Activated B cell treated with CpG ODN at 0.5 μM for 24 hours (primary cell): Measurements from ENCODE around the gene GRIN2C. TPM values are rescaled to one million over a fixed set of nuclear protein-coding genes. Genes with fewer than 3 reads are reported as not detected.

ENCODE experiments used
- ATAC-seq: fragments of 200-7000 bp; cut with Tn5 transposase; one replicate; pipeline ENCODE4 v1.10.0; 2021; ENCODE audit warnings: low read depth, mild to moderate bottlenecking, moderate library complexity
- CTCF ChIA-PET: fragments of 350-600 bp; sonication (Branson Sonifier 250); formaldehyde crosslinking; loops from one replicate; lab custom pipeline; 2021; ENCODE audit warnings: antibody characterized with exemption; lab: Charles Lee
- POLR2A ChIA-PET: fragments of 350-600 bp; sonication (Branson Sonifier 250); formaldehyde crosslinking; loops from one replicate; lab custom pipeline; 2021; ENCODE audit warnings: antibody characterized with exemption; lab: Charles Lee
- DNase-seq: peaks from one replicate; pipeline ENCODE4 v3.0.0; 2022
- H3K27ac Mint-ChIP-seq: one replicate; pipeline ENCODE4 v1.8.0; 2020; ENCODE audit warnings: mixed read lengths
- H3K27me3 Mint-ChIP-seq: one replicate; pipeline ENCODE4 v1.8.0; 2021; ENCODE audit warnings: mixed read lengths
- H3K36me3 Mint-ChIP-seq: one replicate; pipeline ENCODE4 v1.8.0; 2021; ENCODE audit warnings: low read depth, mixed read lengths
- H3K4me1 Mint-ChIP-seq: one replicate; pipeline ENCODE4 v1.8.0; 2021; ENCODE audit warnings: mixed read lengths
- H3K4me3 Mint-ChIP-seq: one replicate; pipeline ENCODE4 v1.8.0; 2020; ENCODE audit warnings: mild to moderate bottlenecking, mixed read lengths
- H3K9me3 Mint-ChIP-seq: one replicate; pipeline ENCODE4 v1.8.0; 2020; ENCODE audit warnings: mixed read lengths
- intact Hi-C: fragments of 100-400 bp; cut with micrococcal nuclease; formaldehyde crosslinking; loops from one replicate; pipeline ENCODE4 v1.15.1; 2024
- total RNA-seq: library from RNA; stranded (reverse); gene quantifications from 2 replicates; pipeline ENCODE4 v1.2.3, GENCODE V29; 2022
- TF ChIP-seq, protein P1 (sequence below): fragments of 200-600 bp; IDR thresholded peaks from one replicate; pipeline ENCODE4 v1.8.0; 2022; ENCODE audit warnings: antibody characterized with exemption, mild to moderate bottlenecking

GRIN2C gene
- total RNA-seq, 1 donor from 2014 or later, result not detected

DNA sequence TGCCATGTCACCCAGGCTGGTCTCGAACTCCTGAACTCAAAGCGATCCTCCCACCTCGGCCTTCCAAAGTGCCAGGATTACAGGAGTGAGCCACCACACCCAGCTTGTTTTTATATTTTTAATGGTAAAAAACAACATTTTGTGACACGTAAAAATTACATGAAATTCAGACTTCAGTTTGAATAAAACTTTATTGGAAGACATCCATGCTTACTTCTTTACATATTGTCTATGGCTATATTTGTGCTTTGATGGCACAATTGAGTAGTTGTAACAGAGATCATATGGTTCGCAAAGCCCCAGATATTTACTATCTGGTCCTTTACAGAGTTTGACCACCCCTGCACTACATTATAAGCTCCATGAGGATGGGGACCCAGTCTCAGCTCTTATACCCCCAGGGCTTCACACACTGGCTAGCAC lies 14.9 kb upstream of the GRIN2C start:
- no peaks in the 10 kb centered on the region for H3K36me3 Mint-ChIP-seq
- H3K9me3 Mint-ChIP-seq, result no peaks in the 10 kb centered on the region
- no peak for ATAC-seq
- H3K4me1 Mint-ChIP-seq, result peaks cover 22% of the 10 kb centered on the region
- CTCF ChIA-PET, result no interaction called here
- no peak for DNase-seq
- no peak overlapping the region for H3K27ac Mint-ChIP-seq
- no peak overlapping the region for H3K4me3 Mint-ChIP-seq
- POLR2A ChIA-PET, result interaction anchor here (1.2 kb wide), 1 partner anchor 138 kb away, joined by 3 read pairs; the partner anchor contains the start of gene MRPL58
- intact Hi-C loops, result loop anchor here (5.0 kb wide), 1 partner anchor 662 kb away; the partner anchor contains the start of gene TTYH2
- peaks cover under 1% of the 10 kb centered on the region for H3K27me3 Mint-ChIP-seq
- TF ChIP-seq, protein P1, sequence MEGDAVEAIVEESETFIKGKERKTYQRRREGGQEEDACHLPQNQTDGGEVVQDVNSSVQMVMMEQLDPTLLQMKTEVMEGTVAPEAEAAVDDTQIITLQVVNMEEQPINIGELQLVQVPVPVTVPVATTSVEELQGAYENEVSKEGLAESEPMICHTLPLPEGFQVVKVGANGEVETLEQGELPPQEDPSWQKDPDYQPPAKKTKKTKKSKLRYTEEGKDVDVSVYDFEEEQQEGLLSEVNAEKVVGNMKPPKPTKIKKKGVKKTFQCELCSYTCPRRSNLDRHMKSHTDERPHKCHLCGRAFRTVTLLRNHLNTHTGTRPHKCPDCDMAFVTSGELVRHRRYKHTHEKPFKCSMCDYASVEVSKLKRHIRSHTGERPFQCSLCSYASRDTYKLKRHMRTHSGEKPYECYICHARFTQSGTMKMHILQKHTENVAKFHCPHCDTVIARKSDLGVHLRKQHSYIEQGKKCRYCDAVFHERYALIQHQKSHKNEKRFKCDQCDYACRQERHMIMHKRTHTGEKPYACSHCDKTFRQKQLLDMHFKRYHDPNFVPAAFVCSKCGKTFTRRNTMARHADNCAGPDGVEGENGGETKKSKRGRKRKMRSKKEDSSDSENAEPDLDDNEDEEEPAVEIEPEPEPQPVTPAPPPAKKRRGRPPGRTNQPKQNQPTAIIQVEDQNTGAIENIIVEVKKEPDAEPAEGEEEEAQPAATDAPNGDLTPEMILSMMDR, result no peak

DNA sequence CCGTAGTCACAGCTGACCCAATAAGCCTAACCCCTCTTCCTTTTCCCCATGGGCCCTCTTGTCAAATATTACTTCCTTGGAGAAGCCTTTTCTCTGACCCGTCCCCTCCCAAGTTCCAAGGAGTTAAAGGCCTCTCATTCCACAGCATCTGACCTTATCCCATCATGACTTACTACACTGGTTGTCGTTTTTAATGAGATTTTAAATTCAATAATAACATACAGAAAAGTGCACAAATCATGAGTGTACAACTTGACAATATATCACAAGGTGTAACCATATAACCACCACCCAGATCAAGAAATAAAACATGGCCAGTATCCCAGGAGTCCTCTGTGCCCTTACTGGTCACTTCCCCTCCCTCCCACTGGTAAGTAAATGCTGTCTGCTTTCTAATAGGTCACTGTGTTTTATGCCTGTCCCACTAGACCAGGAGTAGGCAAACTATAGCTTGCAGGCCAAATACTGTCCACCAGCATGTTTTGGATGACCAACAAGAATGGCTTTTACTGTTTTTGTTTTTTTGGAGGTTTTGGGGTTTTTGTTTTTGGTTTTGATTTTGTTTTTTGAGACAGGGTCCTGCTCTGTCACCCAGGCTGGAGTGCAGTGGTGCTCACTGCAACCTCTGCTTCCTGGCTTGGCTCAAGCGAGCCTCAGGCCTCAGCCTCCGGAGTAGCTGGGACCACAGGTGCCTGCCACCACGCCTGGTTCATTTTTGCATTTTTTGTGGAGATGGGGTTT lies 14.4 kb upstream of the GRIN2C start:
- Mint-ChIP-seq H3K27me3 (no peaks in the 10 kb centered on the region), H3K4me3 (peak overlapping the region; percentile 94), H3K9me3 (no peaks in the 10 kb centered on the region), H3K4me1 (peaks cover 22% of the 10 kb centered on the region), H3K27ac (peak overlapping the region; percentile 94), H3K36me3 (no peaks in the 10 kb centered on the region)
- DNase-seq, result no peak
- TF ChIP-seq, protein P1, result no peak
- intact Hi-C loops, result loop anchor here (1.0 to 5.0 kb wide), 6 partner anchors 126 to 662 kb away; partner anchors contain the start of genes ATP5PD, KCTD2, LLGL2 and NHERF1
- POLR2A ChIA-PET, result interaction anchor here (0.6 to 2.1 kb wide), 16 partner anchors 12 to 415 kb away, joined by 3 to 28 read pairs (median 7); partner anchors contain the start of genes KCTD2, MIF4GD, MRPL58 and NAT9
- ATAC-seq, result no peak
- CTCF ChIA-PET, result interaction anchor here (1.0 to 1.6 kb wide), 2 partner anchors 9 to 103 kb away, joined by 4 to 5 read pairs; no protein-coding TSS in a partner anchor

DNA sequence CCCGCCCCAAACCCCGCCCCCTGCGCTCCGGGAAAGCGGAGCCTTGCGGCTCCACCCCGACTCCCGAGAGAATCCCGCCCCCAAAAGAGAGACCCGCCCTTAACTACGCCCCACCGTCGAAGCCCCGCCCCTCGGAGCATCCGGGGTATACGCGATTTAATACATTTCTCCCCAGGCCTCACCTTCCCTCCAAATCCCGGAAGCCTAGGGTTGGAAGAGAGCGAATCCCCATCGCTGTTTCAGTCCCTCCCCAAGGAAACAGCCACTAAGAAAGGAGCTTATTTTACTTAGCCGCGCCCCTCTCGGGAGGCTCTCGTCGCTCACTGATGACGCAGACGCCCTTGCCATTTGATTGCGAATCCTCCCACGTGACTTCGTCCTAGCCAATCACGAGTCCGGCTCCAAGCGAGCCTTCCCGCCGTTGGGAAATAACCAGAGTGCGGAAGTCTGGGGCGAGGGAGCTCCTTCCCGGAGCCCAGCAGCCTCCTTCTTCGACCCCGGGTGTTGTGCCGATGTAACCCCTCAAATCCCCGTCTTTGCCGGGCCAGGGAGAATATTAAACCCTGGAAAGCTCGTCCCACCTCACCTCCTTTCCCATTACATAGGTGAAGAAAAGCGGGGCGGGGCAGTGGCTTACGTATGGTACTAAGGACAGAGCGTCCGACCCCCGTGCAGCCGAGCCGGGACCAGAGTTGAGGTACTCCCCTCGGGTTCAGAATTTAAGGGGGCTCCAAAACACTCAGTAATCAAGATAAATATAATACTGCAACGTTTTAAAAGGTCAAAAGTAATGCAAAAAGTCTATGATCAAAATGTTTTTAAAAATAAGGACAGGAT lies 13.6 kb upstream of the GRIN2C start:
- TF ChIP-seq, protein P1, result no peak
- peak overlapping the region; percentile 94 for H3K27ac Mint-ChIP-seq
- H3K9me3 Mint-ChIP-seq, result no peaks in the 10 kb centered on the region
- ATAC-seq, result peak; percentile 93
- intact Hi-C loops, result loop anchor here (1.0 to 5.0 kb wide), 6 partner anchors 125 to 661 kb away; partner anchors contain the start of genes ATP5PD, KCTD2, LLGL2 and NHERF1
- H3K27me3 Mint-ChIP-seq, result no peaks in the 10 kb centered on the region
- no peaks in the 10 kb centered on the region for H3K36me3 Mint-ChIP-seq
- peak overlapping the region; percentile 94 for H3K4me3 Mint-ChIP-seq
- peak; percentile 94 for DNase-seq
- POLR2A ChIA-PET, result interaction anchor here (0.6 to 2.1 kb wide), 27 partner anchors 11 to 1638 kb away, joined by 3 to 28 read pairs (median 5); partner anchors contain the start of genes KCTD2, MIF4GD, MRPL58 and NAT9
- CTCF ChIA-PET, result interaction anchor here (0.9 to 2.1 kb wide), 7 partner anchors 8 to 216 kb away, joined by 3 to 8 read pairs (median 4); no protein-coding TSS in a partner anchor
- H3K4me1 Mint-ChIP-seq, result peaks cover 22% of the 10 kb centered on the region

DNA sequence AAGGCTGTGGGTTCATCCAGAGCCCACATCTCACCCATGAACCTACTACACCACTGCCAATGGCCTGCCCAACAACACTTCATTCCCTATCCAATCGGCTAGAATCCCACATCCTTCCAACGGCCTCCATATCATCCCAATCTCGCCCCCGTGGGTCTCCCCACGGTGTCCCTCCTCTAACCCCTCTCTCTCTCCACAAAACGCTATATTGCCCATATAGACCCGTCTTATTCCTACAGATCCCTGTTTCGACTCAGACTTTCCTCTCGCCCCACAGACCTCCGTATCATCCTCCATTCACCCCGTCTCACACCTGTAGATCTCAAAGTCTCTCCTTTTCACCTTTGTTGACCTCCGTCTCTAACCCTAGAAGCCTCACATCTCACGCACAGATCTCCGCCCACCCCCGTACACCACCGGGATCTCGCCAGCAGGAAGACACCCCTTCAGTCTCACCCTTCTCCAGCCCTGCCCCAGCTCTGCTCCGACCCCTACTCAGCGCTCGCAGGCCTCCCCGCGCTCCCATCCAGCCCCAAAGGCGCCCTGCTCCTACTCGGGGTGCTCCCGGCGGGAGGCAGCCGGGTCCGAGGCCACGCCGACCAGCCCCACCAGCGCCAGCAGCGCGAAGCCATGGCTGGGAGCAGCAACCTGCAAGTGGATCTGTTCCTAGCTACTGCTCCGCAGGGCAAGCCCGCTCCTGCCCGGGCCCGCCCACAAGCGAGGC lies 12.8 kb upstream of the GRIN2C start, which contains the start of gene FDXR:
Gene FDXR, minus strand, starts transcription at position 682 of the 724 bp plus-strand sequence. Its CDS starts 50 bp downstream, at position 632.
- Mint-ChIP-seq H3K27ac (peak within 1 kb of the TSS; percentile 94), H3K36me3 (no peaks in the 10 kb centered on the region), H3K27me3 (no peaks in the 10 kb centered on the region), H3K4me3 (peak within 1 kb of the TSS; percentile 94), H3K9me3 (no peaks in the 10 kb centered on the region), H3K4me1 (peaks cover 22% of the 10 kb centered on the region)
- DNase-seq (no peak), ATAC-seq (peak; percentile 0)
- ChIA-PET CTCF (interaction anchor here (0.9 to 2.1 kb wide), 7 partner anchors 7 to 215 kb away, joined by 3 to 8 read pairs (median 4); no protein-coding TSS in a partner anchor), POLR2A (interaction anchor here (0.7 to 2.1 kb wide), 22 partner anchors 10 to 1033 kb away, joined by 3 to 28 read pairs (median 5); partner anchors contain the start of genes KCTD2, MRPL58, NAT9 and NT5C)
- TF ChIP-seq, protein P1, result no peak
- intact Hi-C loops, result loop anchor here (1.0 to 5.0 kb wide), 6 partner anchors 124 to 660 kb away; partner anchors contain the start of genes ATP5PD, KCTD2, LLGL2 and NHERF1
